Mucosa of rectum (tissue), 2 donors: ENCODE measurements around the gene SEPHS1.
"Not testable (repeated sequence)": the region's sequence is repeated elsewhere in the genome, so short reads cannot be mapped to it uniquely, and the experiment has no call there.

Experiments
- H3K27ac ChIP-seq, 2 donors: one replicate each; pipeline ENCODE4 v1.7.0; 2013; ENCODE audit warnings: inconsistent platforms in 2 of 2, low read depth in 2 of 2, low read length in 2 of 2
- H3K27me3 ChIP-seq, 2 donors: one replicate each; pipeline ENCODE4 v1.7.0; 2013; ENCODE audit warnings: low read length in 2 of 2; ENCODE audit not compliant: control insufficient read depth in 2 of 2, insufficient read depth in 2 of 2
- H3K36me3 ChIP-seq, 2 donors: one replicate each; pipeline ENCODE4 v1.7.0; 2013; ENCODE audit warnings: low read length in 2 of 2; ENCODE audit not compliant: control insufficient read depth in 2 of 2, insufficient read depth in 2 of 2
- H3K4me1 ChIP-seq, 2 donors: one replicate each; pipeline ENCODE4 v1.7.0; 2013; ENCODE audit warnings: low read length in 2 of 2, mild to moderate bottlenecking in 1 of 2; ENCODE audit not compliant: control insufficient read depth in 2 of 2, insufficient read depth in 2 of 2
- H3K4me3 ChIP-seq, 2 donors: one replicate each; pipeline ENCODE4 v1.7.0; 2013; ENCODE audit warnings: low read length in 2 of 2
- H3K9ac ChIP-seq, 2 donors: one replicate each; pipeline ENCODE4 v1.7.0; 2013; ENCODE audit warnings: low read length in 2 of 2, low read depth in 1 of 2, mild to moderate bottlenecking in 1 of 2
- H3K9me3 ChIP-seq, 2 donors: one replicate each; pipeline ENCODE4 v1.7.0; 2013; ENCODE audit warnings: low read length in 2 of 2; ENCODE audit not compliant: control insufficient read depth in 2 of 2
- donor health status: healthy.
- donor health status: Normal muscosa, but diverticular disease.

The SEPHS1 gene

GRCh38 chr10:13330980-13331379 is 17.1 kb downstream of the SEPHS1 start:
- H3K27ac ChIP-seq, H3K4me3 ChIP-seq, H3K9ac ChIP-seq, H3K27me3 ChIP-seq, H3K9me3 ChIP-seq, H3K4me1 ChIP-seq: not testable (repeated sequence)
- peaks cover 43 to 59% of the 10 kb centered on the region in 2 donors for H3K36me3 ChIP-seq

GRCh38 chr10:13329565-13329964 is 18.5 kb downstream of the SEPHS1 start:
- Histone ChIP-seq H3K4me3 (no peak overlapping the region), H3K36me3 (peaks cover 46 to 64% of the 10 kb centered on the region in 2 donors), H3K9me3 (no peaks in the 10 kb centered on the region), H3K27me3 (no peaks in the 10 kb centered on the region), H3K27ac (no peak overlapping the region), H3K9ac (no peak overlapping the region), H3K4me1 (no peaks in the 10 kb centered on the region)

GRCh38 chr10:13328613-13329012 is 19.5 kb downstream of the SEPHS1 start:
- H3K4me3 ChIP-seq: no peak overlapping the region
- H3K27me3 ChIP-seq: no peaks in the 10 kb centered on the region
- H3K4me1 ChIP-seq: no peaks in the 10 kb centered on the region
- no peak overlapping the region for H3K9ac ChIP-seq
- no peak overlapping the region for H3K27ac ChIP-seq
- no peaks in the 10 kb centered on the region for H3K9me3 ChIP-seq
- H3K36me3 ChIP-seq: peaks cover 52 to 60% of the 10 kb centered on the region in 2 donors

- H3K36me3 ChIP-seq: peaks cover 52 to 60% of the 10 kb centered on the region in 2 donors
- H3K9me3 ChIP-seq: no peaks in the 10 kb centered on the region
- no peaks in the 10 kb centered on the region for H3K4me1 ChIP-seq
- no peak overlapping the region for H3K27ac ChIP-seq
- no peak overlapping the region for H3K4me3 ChIP-seq
- no peak overlapping the region for H3K9ac ChIP-seq
- no peaks in the 10 kb centered on the region for H3K27me3 ChIP-seq
Measured at GRCh38 chr10:13328126-13328525, 20.0 kb downstream of the SEPHS1 start.

- H3K36me3 ChIP-seq: peaks cover 55 to 66% of the 10 kb centered on the region in 2 donors
- no peak overlapping the region for H3K27ac ChIP-seq
- H3K27me3 ChIP-seq: no peaks in the 10 kb centered on the region
- H3K4me1 ChIP-seq: no peaks in the 10 kb centered on the region
- no peaks in the 10 kb centered on the region for H3K9me3 ChIP-seq
- no peak overlapping the region for H3K9ac ChIP-seq
- H3K4me3 ChIP-seq: no peak overlapping the region
Measured at GRCh38 chr10:13327534-13327933, 20.6 kb downstream of the SEPHS1 start.

GRCh38 chr10:13322615-13323148 is 25.4 kb downstream of the SEPHS1 start:
- H3K27ac ChIP-seq: no peak overlapping the region
- H3K36me3 ChIP-seq: peaks cover 39 to 41% of the 10 kb centered on the region in 2 donors
- no peaks in the 10 kb centered on the region for H3K4me1 ChIP-seq
- no peaks in the 10 kb centered on the region for H3K9me3 ChIP-seq
- H3K4me3 ChIP-seq: no peak overlapping the region
- no peaks in the 10 kb centered on the region for H3K27me3 ChIP-seq
- H3K9ac ChIP-seq: no peak overlapping the region

GRCh38 chr10:13321576-13321975 is 26.5 kb downstream of the SEPHS1 start:
- no peaks in the 10 kb centered on the region for H3K9me3 ChIP-seq
- no peaks in the 10 kb centered on the region for H3K4me1 ChIP-seq
- H3K27ac ChIP-seq: no peak overlapping the region
- H3K27me3 ChIP-seq: no peaks in the 10 kb centered on the region
- peaks cover 35% of the 10 kb centered on the region in 2 donors for H3K36me3 ChIP-seq
- H3K9ac ChIP-seq: no peak overlapping the region
- no peak overlapping the region for H3K4me3 ChIP-seq

GRCh38 chr10:13319166-13319565 is 28.9 kb downstream of the SEPHS1 start:
- H3K36me3 ChIP-seq: peaks cover 20 to 24% of the 10 kb centered on the region in 2 donors
- H3K27me3 ChIP-seq: no peaks in the 10 kb centered on the region
- H3K27ac ChIP-seq: no peak overlapping the region
- H3K9ac ChIP-seq: no peak overlapping the region
- H3K4me1 ChIP-seq: no peaks in the 10 kb centered on the region
- H3K4me3 ChIP-seq: no peak overlapping the region
- no peaks in the 10 kb centered on the region for H3K9me3 ChIP-seq

GRCh38 chr10:13317474-13317873 is 30.6 kb downstream of the SEPHS1 start:
- no peak overlapping the region for H3K27ac ChIP-seq
- H3K9me3 ChIP-seq: no peaks in the 10 kb centered on the region
- H3K4me1 ChIP-seq: no peaks in the 10 kb centered on the region
- H3K9ac ChIP-seq: no peak overlapping the region
- H3K27me3 ChIP-seq: no peaks in the 10 kb centered on the region
- H3K36me3 ChIP-seq: peaks cover 14 to 15% of the 10 kb centered on the region in 2 donors
- no peak overlapping the region for H3K4me3 ChIP-seq

- Histone ChIP-seq H3K27me3 (no peaks in the 10 kb centered on the region), H3K27ac (no peak overlapping the region), H3K4me3 (no peak overlapping the region), H3K9ac (no peak overlapping the region), H3K9me3 (no peaks in the 10 kb centered on the region), H3K4me1 (no peaks in the 10 kb centered on the region), H3K36me3 (peaks cover 11 to 13% of the 10 kb centered on the region in 2 donors)
Measured at GRCh38 chr10:13316635-13317311, 31.3 kb downstream of the SEPHS1 start.
